A172 (cell line): ENCODE data around the gene OMA1. TPM values are rescaled to one million over a fixed set of nuclear protein-coding genes. Genes with fewer than 3 reads are reported as not detected.
A peak's percentile ranks its signal among the peaks of the same experiment; 100 is the strongest.

ENCODE experiments used
- DNase-seq: peaks from one replicate; pipeline ENCODE4 v3.0.0-alpha.2; 2015; ENCODE audit warnings: low spot score
- total RNA-seq: library from RNA; depleted of rRNA; stranded (reverse); fragments of >200 nt; shearing (Covaris generic); gene quantifications from 2 replicates; pipeline ENCODE4 v1.2.3, GENCODE V29; 2014

Gene OMA1
- total RNA-seq, 1 experiment from 2014 or later, result 20.4 TPM

DNA sequence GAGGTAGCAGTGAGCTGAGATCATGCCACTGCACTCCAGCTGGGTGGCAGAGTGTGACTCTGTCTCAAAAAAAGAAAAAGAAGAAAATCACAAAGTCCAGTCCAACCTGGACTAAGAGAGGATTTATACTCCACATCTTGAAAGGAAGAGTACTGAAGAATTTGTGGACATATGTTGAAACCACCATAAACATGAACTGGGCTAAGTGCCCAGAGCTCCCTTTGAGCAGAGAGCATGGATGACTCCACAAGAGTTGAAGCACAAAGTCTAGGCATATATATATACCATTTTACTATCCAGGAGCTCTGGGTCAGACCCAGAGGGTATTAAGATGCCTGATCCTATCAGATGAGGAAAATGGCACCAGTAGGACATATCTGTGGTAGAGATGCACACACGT, 86.6 kb downstream of the OMA1 start:
- DNase-seq, result no peak

DNA sequence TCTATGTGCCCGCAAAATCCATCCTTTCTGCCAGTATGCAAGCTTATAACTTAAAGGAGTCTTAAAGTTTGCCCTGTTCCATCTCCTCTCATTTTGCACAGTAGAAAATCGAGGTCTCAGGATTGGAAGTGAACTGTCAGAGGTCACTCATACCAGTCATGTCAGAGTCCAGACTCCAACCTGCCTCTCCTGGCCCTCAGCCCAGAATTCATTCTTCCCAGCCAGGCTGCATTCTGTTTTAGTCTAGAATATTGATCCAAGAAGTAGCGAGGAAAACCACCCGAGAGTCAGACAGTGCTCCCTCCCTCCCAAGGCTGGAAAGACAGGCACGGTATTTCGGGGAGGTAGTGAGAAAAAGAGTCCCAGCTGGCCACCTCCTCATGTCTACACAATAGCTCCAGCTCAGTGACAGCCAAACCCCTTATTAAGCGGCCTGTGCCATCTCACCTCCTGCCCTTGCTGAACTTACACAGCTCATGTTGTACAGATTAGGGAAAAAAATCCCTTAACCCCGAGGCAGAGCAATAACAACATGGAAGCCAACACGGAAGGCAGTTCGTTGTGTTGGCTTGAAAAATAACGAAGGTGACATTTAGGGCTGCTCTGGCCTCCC, 89.4 kb downstream of the OMA1 start:
- DNase-seq, result no peak

DNA sequence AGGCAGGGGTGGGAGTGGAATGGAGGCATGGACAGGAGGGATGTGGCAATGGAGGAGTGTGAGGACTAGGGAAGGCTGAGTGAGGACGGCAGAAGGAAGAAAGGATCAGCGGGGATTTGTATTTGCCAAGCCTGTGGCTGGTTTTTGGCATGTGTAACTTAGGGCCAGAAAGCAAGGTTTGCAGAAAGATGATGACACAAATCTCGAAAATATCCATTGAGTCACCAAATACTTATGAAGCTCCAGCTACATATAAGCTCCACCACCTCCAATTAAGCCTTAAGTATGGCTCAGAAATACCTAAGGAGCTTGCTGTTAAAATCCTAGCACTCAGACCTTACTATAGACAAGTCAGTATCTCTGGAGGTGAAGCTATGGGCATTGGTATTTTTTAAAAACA, 90.1 kb downstream of the OMA1 start:
- no peak for DNase-seq

DNA sequence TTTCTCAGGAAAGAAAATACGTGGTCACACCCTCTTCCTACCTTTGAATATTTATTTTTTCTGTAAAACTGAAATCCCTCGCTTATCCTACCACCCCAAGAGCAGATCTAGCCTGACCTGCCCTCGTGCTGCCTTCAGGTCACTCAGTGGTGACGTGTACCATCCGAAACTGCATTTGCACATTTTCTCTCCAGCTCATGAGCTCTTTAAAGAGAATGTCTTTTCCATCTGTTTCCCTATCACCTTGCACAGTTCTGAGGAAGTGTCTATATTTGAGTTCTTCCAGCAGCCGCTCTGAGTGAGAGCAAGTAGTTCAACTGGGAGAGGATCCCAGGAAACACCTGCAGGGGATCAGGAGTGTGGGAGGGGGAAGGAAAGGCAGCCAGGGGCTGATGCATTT, 91.7 kb downstream of the OMA1 start:
- no peak for DNase-seq

DNA sequence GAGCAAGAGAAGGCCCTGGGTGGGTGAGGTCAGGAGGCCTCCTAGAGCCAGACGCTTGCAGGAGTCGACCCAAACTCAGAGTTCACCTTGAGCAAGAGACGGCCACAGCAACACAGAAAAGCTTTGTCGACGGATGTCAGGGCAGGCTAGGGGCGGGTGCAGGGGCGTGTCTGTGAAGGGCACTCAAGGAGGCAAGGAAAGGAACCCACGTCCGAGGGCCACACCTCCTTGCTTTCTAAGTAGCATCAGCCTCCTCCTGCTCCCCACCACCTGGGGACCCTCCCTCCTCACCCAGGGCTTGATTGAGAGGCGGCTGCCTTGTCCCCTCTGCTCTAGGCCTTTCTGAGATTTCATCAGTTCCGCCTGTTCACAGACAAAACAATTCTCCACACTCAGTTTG, 92.1 kb downstream of the OMA1 start:
- DNase-seq, result no peak

DNA sequence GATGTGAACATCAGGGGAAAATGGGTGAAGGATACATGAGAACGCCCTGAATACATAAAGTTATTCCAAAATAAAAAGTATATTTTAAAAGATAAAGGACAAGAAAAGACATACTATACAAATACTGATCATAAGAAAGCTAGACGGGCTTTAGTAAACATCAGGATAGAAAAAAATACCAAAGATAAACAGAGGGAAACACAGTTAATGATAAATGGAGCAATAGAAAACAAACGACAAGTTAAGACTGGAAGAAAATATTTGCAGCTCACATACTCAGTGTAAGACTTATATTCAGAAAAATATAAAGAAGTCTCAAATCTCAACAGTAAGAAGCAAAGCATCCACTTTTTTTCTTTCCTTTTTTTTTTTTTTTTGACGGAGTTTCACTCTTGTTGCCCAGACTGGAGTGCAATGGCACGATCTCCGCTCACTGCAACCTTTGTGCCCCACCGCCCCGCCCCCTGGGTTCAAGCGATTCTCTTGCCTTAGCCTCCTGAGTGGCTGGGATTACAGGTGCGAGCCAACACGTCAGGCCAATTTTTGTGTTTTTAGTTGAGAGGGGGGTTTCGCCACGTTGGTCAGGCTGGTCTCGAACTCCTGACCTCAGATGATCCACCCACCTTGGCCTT, 94.8 kb downstream of the OMA1 start:
- DNase-seq, result no peak

DNA sequence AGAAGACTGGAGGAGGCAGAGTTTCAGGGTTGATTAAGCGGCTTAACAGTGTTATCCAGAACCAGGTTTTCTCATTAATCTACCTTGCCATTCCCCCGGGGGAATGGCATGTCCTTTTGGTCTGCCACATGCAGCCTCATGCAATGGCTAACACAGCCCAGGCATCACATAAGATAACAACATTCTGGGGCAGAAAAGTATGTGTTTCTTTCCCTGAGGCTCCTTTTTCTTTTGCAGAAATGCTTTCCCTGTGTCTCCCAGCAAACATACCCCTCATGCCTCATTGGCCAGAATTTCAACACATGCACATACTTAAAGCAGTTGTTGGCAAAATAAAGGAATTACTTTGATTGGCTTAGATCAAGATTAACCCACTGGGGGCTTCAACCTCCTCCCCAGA, 98.6 kb downstream of the OMA1 start:
- DNase-seq, result no peak

DNA sequence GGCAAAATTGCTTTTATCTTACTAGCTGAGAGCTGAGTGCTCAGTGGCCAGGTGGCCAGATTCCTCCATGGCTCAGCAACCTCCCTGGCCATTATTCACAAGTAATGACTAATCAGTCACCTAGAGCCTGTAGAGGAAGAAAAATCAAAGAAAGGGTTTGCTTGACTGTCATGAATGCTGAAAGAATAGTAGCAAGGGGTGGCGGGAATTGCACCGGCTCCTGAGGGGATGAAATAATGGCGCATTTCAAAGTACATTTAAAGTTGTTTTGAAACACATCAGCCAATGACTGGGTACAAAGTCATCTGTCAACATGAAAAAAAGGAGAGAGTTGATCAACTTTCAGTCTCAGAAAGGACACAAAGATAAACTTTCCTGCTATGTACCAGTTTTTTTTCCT, 99.5 kb downstream of the OMA1 start:
- DNase-seq, result no peak

DNA sequence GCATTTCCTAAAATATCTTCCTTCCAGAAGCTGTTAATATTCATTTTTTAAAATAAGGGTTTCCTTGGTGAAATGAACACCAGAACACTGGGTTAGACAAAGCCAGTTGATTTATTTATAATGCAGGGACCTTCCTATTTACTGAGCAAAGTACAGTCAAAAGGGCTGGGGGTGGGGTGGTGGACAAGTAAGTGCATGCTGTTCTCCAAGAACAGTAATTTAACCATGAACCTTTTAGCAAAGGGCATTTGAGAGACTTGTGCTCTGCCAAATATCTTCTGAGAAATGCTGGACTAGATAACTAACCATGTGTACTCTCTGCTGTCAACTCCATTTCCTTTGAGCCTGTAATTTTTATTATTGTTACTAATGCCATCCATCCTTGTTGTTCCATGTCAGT, 100.2 kb downstream of the OMA1 start:
- DNase-seq, result no peak

DNA sequence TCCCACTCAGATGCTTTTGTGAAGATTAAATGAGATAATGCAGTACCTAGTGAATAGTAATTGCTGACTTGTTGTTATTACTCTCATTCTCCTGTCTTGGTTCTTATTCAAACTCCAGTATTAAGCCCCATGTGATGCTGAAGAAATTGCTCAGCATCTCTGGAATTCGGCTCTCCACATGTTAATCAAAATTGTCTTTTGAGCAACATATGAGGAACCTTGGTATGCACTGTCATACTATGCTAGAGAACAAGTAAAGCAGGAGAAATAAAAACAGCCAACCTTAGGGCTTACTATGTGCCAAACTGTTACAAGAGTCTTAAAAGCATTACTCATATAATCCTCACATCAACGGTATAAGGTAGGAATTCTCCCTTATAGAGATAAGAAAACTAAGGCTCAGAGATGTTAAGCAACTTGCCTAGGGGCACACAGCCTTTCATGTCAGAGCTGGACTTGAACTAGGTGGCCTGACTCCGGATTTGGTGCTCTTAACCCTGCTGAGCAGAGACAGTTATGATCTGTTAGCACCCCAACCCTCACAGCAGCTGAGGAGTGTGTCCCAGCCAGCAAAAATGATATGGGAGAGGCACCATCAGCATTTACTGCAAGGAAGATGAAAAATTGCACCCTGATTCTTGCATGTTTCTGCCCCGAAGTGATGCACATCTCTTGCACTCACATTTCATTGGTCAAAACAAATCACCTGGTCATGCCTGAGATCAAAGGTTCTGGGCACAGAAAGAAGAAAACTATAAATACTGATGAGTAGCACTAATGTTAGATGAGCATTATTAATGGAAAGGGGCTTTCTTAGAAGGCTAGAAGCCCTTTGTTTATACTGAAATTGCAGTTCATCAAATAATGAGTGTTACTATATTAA, 102.3 kb downstream of the OMA1 start:
- DNase-seq, result no peak

DNA sequence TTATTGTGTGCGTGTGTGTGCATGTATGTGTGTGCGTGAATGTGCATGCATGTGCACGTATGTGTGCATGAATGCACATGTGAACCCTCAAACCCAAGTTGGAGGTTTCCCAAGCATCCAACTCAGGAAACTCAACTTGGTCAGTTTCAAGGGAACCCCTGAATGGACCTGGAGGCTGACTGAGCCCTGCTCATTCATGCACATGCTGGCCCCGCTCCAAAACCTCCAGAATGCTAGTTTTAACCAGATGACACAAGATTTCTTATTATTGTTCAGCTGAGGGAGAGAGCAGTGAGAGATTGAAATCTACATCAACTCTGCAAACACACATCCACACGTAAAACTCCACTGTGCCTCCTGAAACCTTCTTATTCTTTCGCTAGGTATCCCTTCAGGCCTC, 104.4 kb downstream of the OMA1 start:
- no peak for DNase-seq

DNA sequence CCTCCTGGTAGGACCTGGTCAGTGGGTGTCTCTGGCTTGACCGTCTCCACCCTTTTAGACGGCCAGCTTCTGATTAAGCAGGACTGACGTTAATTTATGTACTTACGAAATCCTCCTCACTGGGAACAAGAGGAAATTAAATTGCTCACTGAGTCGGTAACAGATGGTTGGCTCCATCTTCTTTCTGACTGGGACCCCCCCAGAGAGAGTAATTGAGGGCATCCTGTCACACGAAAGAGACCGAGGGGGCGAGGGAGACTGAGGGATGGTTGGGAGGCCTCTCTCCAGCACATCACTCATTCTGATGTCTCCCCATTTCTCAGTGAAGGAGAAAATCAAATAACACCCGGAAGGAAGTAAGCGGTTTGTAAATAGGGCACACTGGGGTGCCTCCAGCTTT, 104.8 kb downstream of the OMA1 start:
- DNase-seq, result no peak

DNA sequence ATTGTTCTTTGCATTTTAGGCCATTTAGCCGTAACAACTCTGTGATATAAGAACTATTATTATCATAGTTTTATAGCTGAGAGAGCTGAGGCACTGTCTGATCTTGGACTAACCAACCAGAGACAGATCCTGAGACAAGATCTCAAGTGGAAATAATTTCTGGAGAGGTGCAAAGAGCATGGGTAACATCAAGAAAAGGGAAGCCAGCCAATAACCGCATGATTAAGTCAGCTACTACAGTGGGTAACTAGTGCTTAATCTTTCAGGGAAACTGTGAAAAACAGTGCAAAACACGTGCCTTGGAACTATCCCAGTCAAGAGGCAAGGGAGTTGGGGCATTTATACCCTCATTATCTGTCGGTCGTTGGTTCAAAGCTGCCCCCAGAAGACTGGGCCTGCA, 105.8 kb downstream of the OMA1 start:
- DNase-seq, result no peak

DNA sequence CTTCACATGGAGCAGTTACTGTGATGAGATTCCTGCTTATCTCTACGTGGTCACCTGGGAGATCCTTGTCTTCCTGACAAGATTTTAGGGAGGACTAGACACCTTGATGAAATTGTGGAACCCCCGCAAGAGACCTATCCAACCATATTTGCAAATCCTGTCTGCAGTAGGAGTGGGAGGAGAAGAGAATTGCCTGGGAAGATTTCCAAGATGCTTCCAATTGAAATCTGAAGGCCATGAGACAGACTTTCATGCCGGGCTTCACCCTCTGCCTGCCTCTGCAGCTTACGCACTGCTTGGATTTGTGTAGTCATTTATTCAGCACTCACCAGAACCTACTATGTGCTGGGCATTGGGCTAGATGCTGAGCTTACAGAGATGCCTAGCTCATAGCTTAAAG, 106.6 kb downstream of the OMA1 start:
- DNase-seq, result no peak

DNA sequence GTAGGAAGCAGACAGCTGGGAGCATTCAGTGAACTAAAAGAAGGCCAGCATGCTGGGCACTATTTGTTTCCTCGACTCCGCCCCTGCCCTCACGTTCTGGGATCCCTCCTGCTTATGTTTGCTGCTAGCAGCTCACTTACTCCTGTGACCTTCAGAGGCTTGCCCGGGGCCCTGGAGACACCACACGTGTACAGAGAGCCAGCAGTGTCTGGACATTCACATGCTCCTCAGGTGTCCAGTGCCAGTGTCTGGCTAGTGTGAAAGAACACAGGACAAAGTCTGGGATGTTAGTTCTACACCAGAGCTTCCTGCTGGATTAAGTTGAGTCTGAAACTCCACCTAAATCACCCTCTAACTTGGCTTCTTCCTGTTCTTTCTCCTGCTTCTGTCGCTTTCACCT, 108.1 kb downstream of the OMA1 start:
- DNase-seq, result no peak

DNA sequence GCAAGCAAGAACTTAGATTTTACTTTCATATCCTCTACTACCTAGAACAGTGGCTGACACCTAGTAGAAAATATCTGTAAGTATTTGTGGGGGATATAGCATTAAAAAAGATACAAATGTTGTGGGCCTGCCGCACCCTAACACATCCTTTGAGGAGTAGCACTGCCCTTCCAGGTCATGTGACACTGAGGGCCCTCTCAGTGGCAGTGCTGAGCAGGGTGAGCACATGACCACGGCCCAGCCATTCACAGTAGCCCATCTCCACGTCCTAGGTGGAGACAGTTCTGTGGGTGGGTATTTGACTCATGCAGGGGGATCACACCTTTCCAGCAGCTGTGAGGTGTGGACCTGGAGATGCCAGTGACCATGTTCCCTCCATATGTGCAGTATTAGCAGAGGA, 108.9 kb downstream of the OMA1 start:
- no peak for DNase-seq

DNA sequence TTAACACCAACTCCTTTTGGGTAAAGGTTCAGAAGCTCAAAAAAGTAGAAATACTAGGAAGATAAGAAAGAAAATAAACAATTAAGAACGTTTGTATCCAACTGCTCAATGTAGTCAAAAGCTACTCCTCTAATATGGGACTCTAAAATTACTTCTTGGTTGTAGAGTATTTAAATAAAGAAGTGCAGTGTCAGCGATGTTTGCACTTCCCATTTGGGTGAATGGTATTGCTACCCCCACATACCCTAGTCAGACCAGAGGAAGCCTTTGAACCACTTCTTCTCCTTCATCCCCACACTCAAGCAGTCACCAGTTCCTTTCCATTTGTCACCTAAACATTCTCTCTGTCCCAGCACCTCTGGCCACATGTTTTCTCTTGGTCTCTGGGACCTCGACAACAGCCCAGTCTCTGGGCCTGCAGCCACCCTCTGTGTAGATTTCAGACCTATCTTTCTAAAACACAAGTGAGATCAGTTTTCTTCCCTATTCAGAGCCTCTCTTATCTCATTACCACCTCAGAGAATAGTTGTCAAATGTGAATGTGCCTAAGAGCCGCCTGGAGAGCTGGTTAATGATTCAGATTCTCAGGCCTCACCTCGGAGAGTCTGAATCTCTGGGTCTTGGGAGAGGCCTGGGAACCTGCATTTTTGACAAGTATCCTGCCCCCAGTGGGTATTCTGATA, 109.8 kb downstream of the OMA1 start:
- DNase-seq, result no peak

DNA sequence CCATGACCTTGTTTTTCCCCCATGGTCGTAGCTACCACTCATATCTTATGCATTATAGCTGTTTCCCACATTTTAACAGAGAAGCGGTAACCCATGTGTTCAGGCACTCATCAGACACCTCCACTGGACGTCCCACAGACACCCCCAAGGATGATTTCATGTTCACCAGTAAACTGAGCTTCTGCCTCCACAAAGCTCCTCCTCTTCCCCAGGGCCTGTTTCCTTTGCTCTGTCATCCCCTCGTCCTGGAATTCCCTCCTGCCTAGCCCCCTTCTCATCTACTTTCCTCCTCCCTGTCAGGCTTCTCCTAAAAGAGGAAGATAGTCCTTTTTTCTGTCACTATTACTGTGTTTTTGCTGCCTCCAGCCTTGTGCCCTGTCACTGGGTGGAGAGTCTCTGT, 111.2 kb downstream of the OMA1 start:
- no peak for DNase-seq

DNA sequence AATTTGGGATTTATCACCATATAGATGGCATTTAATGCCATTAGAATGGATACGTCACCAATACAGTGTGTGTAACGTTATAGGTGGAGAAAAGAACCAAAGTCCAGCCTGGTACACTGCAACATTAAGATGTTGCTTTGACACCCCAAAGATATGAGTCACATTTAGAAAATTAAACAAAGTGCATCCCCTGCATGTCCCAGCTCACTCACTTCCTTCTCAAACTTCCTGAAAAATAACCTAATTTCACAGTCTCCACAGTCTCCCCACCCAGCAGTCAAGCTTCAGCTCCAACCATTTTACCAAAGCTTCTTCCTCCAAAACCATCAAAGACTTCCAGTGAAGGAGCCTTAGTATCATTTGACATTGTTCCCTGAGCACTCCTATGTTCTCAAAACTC, 111.9 kb downstream of the OMA1 start:
- peak; percentile 3 for DNase-seq

DNA sequence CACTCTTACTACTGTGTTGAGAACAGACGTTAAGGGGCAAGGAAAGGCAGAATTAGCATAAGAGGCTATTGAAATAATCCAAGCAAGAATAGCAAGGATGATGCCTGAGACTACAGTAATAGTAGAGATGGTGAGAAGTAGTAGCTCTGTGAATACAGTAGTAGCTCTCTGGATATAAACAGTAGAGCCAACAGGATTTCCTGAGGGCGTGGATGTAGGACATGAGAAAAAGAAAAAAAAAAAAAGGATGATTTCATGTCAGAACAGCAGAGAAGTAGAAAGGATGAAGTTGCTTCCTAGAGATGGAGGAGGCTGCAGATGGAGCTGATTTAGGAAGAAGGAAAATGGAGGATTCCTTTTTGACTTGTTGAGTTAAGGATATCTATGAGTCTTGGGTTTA, 112.3 kb downstream of the OMA1 start:
- no peak for DNase-seq

DNA sequence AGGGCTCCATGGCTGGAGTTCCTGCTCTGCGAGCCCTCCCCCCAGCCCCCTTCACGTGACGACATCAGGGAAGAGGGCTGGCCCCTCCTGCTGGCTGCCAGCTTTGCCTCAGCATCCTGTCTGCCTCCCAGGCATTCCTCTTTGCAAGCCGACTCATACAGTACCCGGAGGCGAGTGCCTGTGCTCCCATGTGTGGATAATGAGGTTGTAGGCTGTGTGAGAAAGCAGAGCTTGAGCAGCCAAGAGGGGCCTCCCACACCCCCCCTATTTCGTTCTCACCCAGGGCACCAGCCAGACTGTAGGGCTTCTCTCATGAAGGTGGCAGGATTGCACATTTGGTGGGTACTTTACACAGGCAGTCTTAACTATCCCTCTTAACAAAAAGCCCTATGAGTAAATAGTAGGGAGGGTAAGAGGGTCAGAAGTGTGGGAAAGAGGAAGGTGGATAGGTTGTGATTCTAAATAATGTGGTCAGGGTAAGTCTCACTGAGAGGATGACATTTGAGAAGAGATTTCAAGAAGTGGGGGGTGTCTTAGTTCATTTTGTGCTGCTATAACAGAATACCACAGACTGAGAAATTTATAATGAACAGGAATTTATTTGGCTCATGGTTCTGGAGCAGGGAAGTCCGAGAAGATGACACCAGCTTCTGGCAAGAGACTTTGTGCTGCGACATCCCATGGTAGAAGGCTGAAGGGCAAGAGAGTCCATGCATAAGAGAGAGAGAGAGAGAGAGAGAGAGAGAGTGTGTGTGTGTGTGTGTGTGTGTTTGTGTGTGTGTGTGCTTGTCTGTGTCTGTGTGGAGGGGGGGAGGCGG, 113.5 kb downstream of the OMA1 start:
- peak; percentile 75 for DNase-seq
